ENCODE results near the gene MED15.

DNA sequence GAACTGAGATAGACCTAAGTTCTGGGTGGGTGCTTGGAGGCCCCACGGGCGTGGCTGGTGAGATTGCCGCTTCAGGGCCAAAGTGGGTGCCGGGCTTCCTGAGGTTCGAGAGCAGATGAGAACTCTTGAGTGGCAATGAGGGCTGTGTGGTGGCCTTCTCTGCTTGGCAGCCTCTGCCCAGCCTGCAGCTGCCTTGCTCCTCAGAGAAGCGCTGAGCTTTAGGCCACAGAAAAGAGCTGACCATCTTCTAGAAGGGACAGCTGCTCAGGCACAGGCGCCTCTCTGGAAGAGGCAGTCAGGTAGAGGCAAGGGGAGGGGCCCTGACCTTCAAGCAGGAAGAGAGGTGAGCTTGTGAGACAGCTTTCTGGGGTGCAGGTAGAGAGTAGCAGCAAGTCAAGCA, 72.8 kb downstream of the MED15 start:
- TF ChIP-seq POLR2A (IDR thresholded peaks at IDR 0.05) (no peak), EP300 (IDR thresholded peaks at IDR 0.05) (no peak), POLR2AphosphoS5 (IDR thresholded peaks at IDR 0.05) (no peak)
- TF ChIP-seq, protein P1, sequence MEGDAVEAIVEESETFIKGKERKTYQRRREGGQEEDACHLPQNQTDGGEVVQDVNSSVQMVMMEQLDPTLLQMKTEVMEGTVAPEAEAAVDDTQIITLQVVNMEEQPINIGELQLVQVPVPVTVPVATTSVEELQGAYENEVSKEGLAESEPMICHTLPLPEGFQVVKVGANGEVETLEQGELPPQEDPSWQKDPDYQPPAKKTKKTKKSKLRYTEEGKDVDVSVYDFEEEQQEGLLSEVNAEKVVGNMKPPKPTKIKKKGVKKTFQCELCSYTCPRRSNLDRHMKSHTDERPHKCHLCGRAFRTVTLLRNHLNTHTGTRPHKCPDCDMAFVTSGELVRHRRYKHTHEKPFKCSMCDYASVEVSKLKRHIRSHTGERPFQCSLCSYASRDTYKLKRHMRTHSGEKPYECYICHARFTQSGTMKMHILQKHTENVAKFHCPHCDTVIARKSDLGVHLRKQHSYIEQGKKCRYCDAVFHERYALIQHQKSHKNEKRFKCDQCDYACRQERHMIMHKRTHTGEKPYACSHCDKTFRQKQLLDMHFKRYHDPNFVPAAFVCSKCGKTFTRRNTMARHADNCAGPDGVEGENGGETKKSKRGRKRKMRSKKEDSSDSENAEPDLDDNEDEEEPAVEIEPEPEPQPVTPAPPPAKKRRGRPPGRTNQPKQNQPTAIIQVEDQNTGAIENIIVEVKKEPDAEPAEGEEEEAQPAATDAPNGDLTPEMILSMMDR (IDR thresholded peaks at IDR 0.05): no peak
